NCI-H446 (cell line): ENCODE measurements around the gene SCUBE1.
A peak's percentile ranks its signal among the peaks of the same experiment; 100 is the strongest.
"Not testable (repeated sequence)": the region's sequence is repeated elsewhere in the genome, so short reads cannot be mapped to it uniquely, and the experiment has no call there.

Experiments used
- DNase-seq, 2 experiments: peaks; one replicate each; lab custom pipeline; 2025; lab: John Stamatoyannopoulos, UW

SCUBE1 gene

GRCh38 chr22:43356881-43357280 lies 13.7 kb upstream of the SCUBE1 start:
- DNase-seq = no peak

- DNase-seq = not testable (repeated sequence)
Measured at GRCh38 chr22:43355688-43356087, 12.5 kb upstream of the SCUBE1 start.

- DNase-seq = no peak
Measured at GRCh38 chr22:43351966-43352345, 8.8 kb upstream of the SCUBE1 start.

- DNase-seq = no peak
Measured at GRCh38 chr22:43349636-43350035, 6.5 kb upstream of the SCUBE1 start.

- peak in 1 of 2 experiments; percentile 60 for DNase-seq
Measured at GRCh38 chr22:43346521-43346929, 3.4 kb upstream of the SCUBE1 start.

GRCh38 chr22:43345761-43346301 lies 2.7 kb upstream of the SCUBE1 start:
- DNase-seq = no peak

- DNase-seq = no peak
Measured at GRCh38 chr22:43345356-43345755, 2.2 kb upstream of the SCUBE1 start.

- no peak for DNase-seq
Measured at GRCh38 chr22:43344520-43344787, 1.3 kb upstream of the SCUBE1 start.

- DNase-seq = no peak
Measured at GRCh38 chr22:43343670-43344519, 723 bp upstream of the SCUBE1 start.

GRCh38 chr22:43342347-43343261 lies 568 bp downstream of the SCUBE1 start:
- DNase-seq = no peak

- no peak for DNase-seq
Measured at GRCh38 chr22:43341565-43341964, 1.6 kb downstream of the SCUBE1 start.

GRCh38 chr22:43338766-43339345 lies 4.3 kb downstream of the SCUBE1 start:
- DNase-seq = no peak

GRCh38 chr22:43337946-43338345 lies 5.2 kb downstream of the SCUBE1 start:
- peak in 1 of 2 experiments; percentile 22 for DNase-seq

GRCh38 chr22:43337385-43337784 lies 5.8 kb downstream of the SCUBE1 start:
- peak; percentile 77 to 87 for DNase-seq

- no peak for DNase-seq
Measured at GRCh38 chr22:43334378-43334777, 8.8 kb downstream of the SCUBE1 start.

GRCh38 chr22:43333978-43334377 lies 9.2 kb downstream of the SCUBE1 start:
- DNase-seq = no peak

GRCh38 chr22:43333156-43333555 lies 10.0 kb downstream of the SCUBE1 start:
- no peak for DNase-seq

- DNase-seq = no peak
Measured at GRCh38 chr22:43331698-43332097, 11.5 kb downstream of the SCUBE1 start.

- DNase-seq = no peak
Measured at GRCh38 chr22:43331069-43331451, 12.1 kb downstream of the SCUBE1 start.

GRCh38 chr22:43330178-43331068 lies 12.7 kb downstream of the SCUBE1 start:
- peak in 1 of 2 experiments; percentile 10 for DNase-seq

GRCh38 chr22:43329061-43329460 lies 14.1 kb downstream of the SCUBE1 start:
- no peak for DNase-seq

- no peak for DNase-seq
Measured at GRCh38 chr22:43327157-43327438, 16.1 kb downstream of the SCUBE1 start.
